22Rv1 (cell line): Measurements from ENCODE around the gene PNKP.
"Not testable (repeated sequence)": the region's sequence is repeated elsewhere in the genome, so short reads cannot be mapped to it uniquely, and the experiment has no call there.

ENCODE experiments used
- H3K27ac ChIP-seq: fragments of 450-650 bp; 2 replicates; pipeline ENCODE4 v1.5.1; 2017
- CTCF ChIP-seq: fragments of 450-650 bp; IDR thresholded peaks from 2 replicates; pipeline ENCODE4 v1.5.1; 2017; ENCODE audit warnings: mild to moderate bottlenecking
- ZFX ChIP-seq: fragments of 450-650 bp; IDR thresholded peaks from 2 replicates; pipeline ENCODE4 v1.6.1; 2017; ENCODE audit warnings: antibody characterized with exemption, borderline replicate concordance

Gene PNKP

GRCh38 chr19:49820125-49820524 lies 47.3 kb downstream of the PNKP start:
- TF ChIP-seq CTCF = no peak
- no peak for TF ChIP-seq ZFX
- no peak overlapping the region for H3K27ac ChIP-seq

- H3K27ac ChIP-seq = not testable (repeated sequence)
Observed at GRCh38 chr19:49819452-49820115, 47.8 kb downstream of the PNKP start.

- H3K27ac ChIP-seq = peak overlapping the region; percentile 82
- TF ChIP-seq ZFX (no peak), CTCF (no peak)
Observed at GRCh38 chr19:49818649-49819370, 48.6 kb downstream of the PNKP start.

DNA sequence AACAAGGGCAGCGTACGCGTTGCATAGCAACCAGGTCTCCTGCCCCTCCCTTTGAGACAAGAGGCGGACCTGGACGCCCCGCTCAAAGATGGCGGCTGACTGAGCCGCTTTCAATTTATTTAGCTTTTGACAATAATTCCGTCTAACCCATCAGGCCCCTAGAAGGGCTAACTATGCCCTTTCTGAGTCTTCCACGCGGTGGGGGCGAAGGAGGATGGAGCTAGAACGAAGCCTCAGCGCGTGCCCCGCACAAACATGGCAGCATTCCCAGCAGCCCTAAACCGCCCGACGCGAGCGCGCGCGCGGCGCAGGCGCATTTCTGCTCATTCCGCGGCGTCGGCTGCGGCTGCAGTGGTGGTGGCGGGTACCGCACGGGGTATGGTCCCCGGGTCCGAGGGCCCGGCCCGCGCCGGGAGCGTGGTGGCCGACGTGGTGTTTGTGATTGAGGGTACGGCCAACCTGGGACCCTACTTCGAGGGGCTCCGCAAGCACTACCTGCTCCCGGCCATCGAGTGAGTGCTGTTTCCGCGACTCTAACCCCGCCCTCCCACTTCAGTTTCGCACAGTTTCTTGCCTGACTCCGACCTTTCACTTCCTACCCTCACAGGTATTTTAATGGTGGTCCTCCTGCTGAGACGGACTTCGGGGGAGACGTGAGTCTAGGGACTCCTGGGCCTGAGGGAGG lies 49.3 kb downstream of the PNKP start, which contains the start of gene MED25:
Gene MED25 (plus strand): TSS at position 326 of the 685 bp plus-strand sequence. CDS start 53 bp downstream, at position 379.
- peak within 1 kb of the TSS; percentile 82 for H3K27ac ChIP-seq
- TF ChIP-seq CTCF (0 out of 2 replicates have a peak, but pooled peaks have one; percentile 6), ZFX (no peak)

DNA sequence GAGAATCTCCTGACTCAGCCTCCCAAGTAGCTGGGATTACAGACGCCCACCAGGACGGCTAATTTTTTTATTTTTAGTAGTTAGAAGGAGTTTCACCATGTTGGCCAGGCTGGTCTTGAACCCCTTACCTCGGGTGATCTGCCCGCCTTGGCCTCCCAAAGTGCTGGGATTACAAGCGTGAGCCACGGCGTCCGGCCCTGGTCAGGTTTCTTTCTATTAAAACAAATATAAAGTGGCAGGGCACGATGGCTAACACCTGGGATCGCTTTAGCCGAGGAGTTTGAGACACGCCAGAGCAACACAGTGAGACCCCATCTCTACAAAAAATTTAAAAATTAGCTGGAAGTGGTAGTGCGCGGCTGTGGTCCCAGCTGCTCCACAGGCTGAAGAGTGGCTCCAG lies 50.8 kb downstream of the PNKP start:
- H3K27ac ChIP-seq = peak overlapping the region; percentile 82
- TF ChIP-seq CTCF = no peak
- TF ChIP-seq ZFX = no peak

DNA sequence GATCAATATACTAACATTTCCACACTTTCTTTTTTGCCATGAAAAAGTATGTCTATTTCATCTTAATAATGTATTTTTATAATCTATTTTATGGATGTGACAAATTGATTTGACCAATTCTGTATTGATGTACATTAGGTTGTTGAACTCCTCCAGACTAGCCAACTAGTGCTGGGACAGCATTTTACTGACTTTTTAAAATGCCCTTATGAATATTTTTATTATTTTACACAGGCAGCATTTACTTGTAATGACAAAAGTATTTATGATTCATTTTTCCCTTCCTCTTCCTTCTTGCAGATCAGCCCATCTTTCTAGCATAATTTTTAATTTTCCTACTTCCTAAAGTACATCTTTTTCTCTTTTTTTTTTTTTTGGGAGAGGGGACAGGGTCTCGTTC lies 53.4 kb downstream of the PNKP start:
- TF ChIP-seq CTCF (no peak), ZFX (no peak)
- peak overlapping the region; percentile 74 for H3K27ac ChIP-seq

DNA sequence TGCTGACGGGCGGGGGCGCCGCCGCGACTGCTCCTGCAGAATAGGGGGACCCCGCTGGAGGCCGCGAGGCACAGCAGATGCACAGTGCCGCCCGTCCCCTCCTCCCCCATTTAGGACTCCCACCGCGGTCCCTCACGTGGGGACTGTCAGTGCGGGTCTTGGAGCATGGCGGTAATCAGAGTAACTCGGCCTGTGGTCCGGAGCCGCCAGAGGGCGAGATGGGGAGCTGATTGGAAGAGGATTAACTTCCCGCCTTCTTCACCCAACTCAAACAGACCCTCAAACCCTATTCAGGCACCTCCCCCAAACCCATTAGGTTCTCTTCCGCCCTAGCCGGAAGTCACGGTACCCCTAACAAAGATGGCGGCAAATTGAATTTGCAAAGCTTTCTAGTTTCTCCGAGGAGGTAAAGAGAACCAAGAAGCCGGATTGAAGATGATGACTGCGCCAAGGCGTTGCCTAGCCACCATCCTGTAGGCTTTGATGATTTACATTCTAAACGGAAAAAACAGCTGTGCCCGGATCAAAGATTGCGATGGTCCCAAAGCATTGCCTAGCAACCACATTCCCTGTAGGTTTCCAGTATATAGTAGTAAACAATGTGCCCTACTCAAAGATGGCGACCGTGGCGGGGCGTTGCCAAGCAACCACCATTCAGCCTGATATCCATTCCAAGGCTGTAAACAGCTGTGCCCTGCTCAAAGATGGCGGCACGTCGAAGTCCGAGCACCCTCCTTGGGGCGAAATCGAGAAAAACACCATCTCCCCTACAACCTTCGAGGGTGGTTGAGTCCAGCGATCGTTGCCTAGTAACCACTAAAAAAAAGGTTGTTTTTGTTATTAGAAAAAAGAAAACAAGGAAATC lies 54.1 kb downstream of the PNKP start, which contains the start of gene FUZ:
Gene FUZ (minus strand): TSS at position 296 of the 865 bp plus-strand sequence. CDS start 186 bp downstream, at position 110.
- peak within 1 kb of the TSS; percentile 74 for H3K27ac ChIP-seq
- TF ChIP-seq CTCF (no peak), ZFX (no peak)
